Vagina (tissue), 2 donors: ENCODE results near the gene CACNB2. TPM values are rescaled to one million over a fixed set of nuclear protein-coding genes. Genes with fewer than 3 reads are reported as not detected.

ENCODE experiments used
- DNase-seq, 2 donors: peaks; one replicate each; pipeline ENCODE4 v3.0.0-alpha.2; 2017; ENCODE audit errors: extremely low spot score in 2 of 2
- H3K27ac ChIP-seq: fragments of 200-600 bp; sonication (generic); one replicate; pipeline ENCODE4 v1.5.1; 2019
- H3K27me3 ChIP-seq: fragments of 200-600 bp; sonication (generic); one replicate; pipeline ENCODE4 v1.5.1; 2019
- H3K36me3 ChIP-seq, 2 donors: fragments of 200-600 bp; sonication (generic); one replicate each; pipeline ENCODE4 v1.5.1; 2017 to 2019
- H3K4me1 ChIP-seq: fragments of 200-600 bp; sonication (generic); one replicate; pipeline ENCODE4 v1.5.1; 2019
- H3K4me3 ChIP-seq, 2 donors: fragments of 200-600 bp; sonication (generic); 1 replicate in 1 of 2; 2 replicates in 1 of 2; pipeline ENCODE4 v1.5.1; 2016 to 2019
- H3K9me3 ChIP-seq: fragments of 200-600 bp; sonication (generic); one replicate; pipeline ENCODE4 v1.5.1; 2019
- POLR2A ChIP-seq, 2 donors: fragments of 450-650 bp; IDR thresholded peaks; one replicate each; pipeline ENCODE4 v1.6.1; 2017; ENCODE audit warnings: antibody characterized with exemption in 2 of 2, mild to moderate bottlenecking in 2 of 2, moderate library complexity in 2 of 2
- POLR2AphosphoS5 ChIP-seq, 2 donors: sonication (generic); formaldehyde crosslinking; IDR thresholded peaks; one replicate each; pipeline ENCODE4 v1.9.0; 2017; ENCODE audit warnings: antibody characterized with exemption in 2 of 2, mild to moderate bottlenecking in 2 of 2, low read depth in 1 of 2; ENCODE audit not compliant: insufficient read depth in 1 of 2
- intact Hi-C: fragments of 100-400 bp; cut with DNase I; formaldehyde crosslinking; loops from one replicate; pipeline ENCODE4 v1.15.1; 2023
- total RNA-seq: library from RNA; depleted of rRNA; stranded (reverse); fragments of >200 nt; gene quantifications from one replicate; pipeline ENCODE4 v1.2.3, GENCODE V29; 2016
- TF ChIP-seq, protein P1 (sequence below), 3 experiments: fragments of 450-650 bp in 2 of 3; fragments of 200-600 bp in 1 of 3; sonication (generic) in 1 of 3; IDR thresholded peaks; one replicate each; pipeline ENCODE4 v1.5.1; 2017 to 2019; ENCODE audit warnings: antibody characterized with exemption in 3 of 3, mild to moderate bottlenecking in 2 of 3, moderate library complexity in 2 of 3

Gene CACNB2
- total RNA-seq, 1 donor from 2014 or later = 12.8 TPM

DNA sequence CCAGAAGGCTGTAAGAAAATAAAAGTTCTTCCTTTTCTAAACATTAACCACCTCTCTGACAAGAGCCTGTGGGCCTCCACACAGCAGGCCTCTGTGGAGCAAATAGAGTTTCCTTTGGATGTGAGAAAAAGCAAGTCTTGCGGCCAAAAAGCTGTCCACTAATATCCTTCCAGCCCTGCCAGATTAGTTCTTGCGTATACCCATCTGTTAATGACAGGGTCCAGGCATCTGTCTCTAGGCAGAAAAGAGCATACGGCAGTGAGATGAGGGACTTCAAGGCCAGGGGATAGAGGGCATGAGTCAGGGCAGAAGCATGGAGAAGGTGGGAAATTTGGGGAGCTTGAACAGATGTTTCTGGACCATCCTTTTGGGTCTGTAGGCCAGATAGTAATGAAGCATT lies 346.2 kb downstream of the CACNB2 start:
- H3K36me3 ChIP-seq = no peaks in the 10 kb centered on the region
- H3K4me3 ChIP-seq = no peak overlapping the region
- DNase-seq = no peak
- no peaks in the 10 kb centered on the region for H3K9me3 ChIP-seq
- intact Hi-C loops = no loop called here
- H3K27ac ChIP-seq = no peak overlapping the region
- TF ChIP-seq, protein P1, sequence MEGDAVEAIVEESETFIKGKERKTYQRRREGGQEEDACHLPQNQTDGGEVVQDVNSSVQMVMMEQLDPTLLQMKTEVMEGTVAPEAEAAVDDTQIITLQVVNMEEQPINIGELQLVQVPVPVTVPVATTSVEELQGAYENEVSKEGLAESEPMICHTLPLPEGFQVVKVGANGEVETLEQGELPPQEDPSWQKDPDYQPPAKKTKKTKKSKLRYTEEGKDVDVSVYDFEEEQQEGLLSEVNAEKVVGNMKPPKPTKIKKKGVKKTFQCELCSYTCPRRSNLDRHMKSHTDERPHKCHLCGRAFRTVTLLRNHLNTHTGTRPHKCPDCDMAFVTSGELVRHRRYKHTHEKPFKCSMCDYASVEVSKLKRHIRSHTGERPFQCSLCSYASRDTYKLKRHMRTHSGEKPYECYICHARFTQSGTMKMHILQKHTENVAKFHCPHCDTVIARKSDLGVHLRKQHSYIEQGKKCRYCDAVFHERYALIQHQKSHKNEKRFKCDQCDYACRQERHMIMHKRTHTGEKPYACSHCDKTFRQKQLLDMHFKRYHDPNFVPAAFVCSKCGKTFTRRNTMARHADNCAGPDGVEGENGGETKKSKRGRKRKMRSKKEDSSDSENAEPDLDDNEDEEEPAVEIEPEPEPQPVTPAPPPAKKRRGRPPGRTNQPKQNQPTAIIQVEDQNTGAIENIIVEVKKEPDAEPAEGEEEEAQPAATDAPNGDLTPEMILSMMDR (IDR thresholded peaks at IDR 0.05) = no peak
- TF ChIP-seq POLR2A (IDR thresholded peaks at IDR 0.05) (no peak), POLR2AphosphoS5 (IDR thresholded peaks at IDR 0.05; ENCODE audit: insufficient read depth in 1 of 2, low read depth in 1 of 2) (no peak)
- no peaks in the 10 kb centered on the region for H3K27me3 ChIP-seq
- no peaks in the 10 kb centered on the region for H3K4me1 ChIP-seq

DNA sequence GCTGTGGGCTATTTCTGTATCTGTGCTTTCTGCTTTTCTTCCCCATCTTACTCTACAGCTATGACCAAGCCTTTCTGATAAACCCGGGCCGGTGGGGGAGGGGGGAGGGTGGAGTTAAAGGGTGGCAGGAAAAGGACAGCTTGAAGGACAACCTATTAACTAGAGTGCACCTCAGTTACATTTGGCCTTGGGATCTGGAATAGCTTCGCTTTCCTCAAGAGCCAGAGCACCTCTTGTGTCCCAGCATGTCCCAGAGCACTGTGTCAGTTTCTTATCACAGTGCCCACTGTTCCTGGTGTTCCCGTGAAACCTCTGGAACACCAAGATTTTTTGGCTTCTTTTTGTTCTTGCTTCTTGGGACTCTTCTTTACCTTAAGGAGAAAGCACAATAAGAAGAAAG lies 350.5 kb downstream of the CACNB2 start:
- Histone ChIP-seq H3K36me3 (no peaks in the 10 kb centered on the region), H3K4me1 (no peaks in the 10 kb centered on the region), H3K9me3 (no peaks in the 10 kb centered on the region), H3K4me3 (no peak overlapping the region), H3K27ac (no peak overlapping the region), H3K27me3 (no peaks in the 10 kb centered on the region)
- TF ChIP-seq, protein P1 (IDR thresholded peaks at IDR 0.05) = no peak
- no peak for TF ChIP-seq POLR2A (IDR thresholded peaks at IDR 0.05)
- TF ChIP-seq POLR2AphosphoS5 (IDR thresholded peaks at IDR 0.05; ENCODE audit: insufficient read depth in 1 of 2, low read depth in 1 of 2) = no peak
- intact Hi-C loops = no loop called here
- DNase-seq = no peak

DNA sequence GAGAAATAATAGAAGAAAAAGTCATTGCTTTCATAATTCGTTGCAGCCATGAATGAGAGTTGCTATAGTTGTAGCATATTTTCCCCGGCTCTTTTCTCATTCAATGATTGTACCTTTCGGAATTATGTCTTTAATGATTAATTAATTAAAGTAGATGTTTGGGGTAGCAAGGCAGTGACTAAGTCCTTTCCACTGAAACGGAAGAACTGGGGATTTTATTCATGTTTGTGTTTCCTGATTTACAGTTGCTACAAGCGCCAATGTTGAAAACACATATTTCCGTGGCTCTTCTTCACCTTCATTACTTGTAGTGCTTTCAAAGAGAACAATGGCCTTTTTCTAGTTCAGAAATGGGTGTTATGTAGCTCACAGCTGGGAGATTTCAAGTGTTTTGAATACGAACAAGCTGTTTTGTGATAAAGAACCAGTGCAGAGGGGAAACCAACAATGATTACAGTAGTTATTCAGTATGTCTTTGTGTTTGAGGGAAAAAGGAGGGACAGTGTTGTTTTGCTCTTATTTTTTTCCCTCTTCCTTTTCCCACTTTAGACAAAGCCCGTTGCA lies 357.7 kb downstream of the CACNB2 start:
- intact Hi-C loops = no loop called here
- TF ChIP-seq POLR2A (IDR thresholded peaks at IDR 0.05) (no peak), POLR2AphosphoS5 (IDR thresholded peaks at IDR 0.05; ENCODE audit: insufficient read depth in 1 of 2, low read depth in 1 of 2) (no peak)
- TF ChIP-seq, protein P1 (IDR thresholded peaks at IDR 0.05) = no peak
- Histone ChIP-seq H3K27me3 (no peaks in the 10 kb centered on the region), H3K4me1 (no peaks in the 10 kb centered on the region), H3K36me3 (no peaks in the 10 kb centered on the region), H3K4me3 (no peak overlapping the region), H3K9me3 (no peaks in the 10 kb centered on the region), H3K27ac (no peak overlapping the region)
- no peak for DNase-seq

DNA sequence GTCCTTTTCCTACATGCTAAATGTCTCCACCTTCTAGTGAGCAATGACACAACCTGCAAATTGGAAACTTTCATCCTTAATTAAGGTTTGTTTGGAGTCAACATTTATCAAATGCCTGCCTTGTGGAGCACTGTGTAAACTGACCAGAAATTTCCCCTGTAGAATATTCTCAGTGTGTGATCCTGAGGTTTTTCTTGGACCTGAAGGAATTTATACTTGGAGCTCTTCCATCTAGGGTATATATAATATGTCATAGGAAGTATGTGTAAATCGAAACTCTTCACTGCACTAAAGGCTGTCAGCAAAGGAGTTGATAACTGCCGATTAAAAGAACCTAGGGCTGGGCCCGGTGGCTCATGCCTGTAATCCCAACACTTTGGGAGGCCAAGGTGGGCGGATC lies 358.8 kb downstream of the CACNB2 start:
- H3K27ac ChIP-seq = no peak overlapping the region
- no peak for DNase-seq
- no peaks in the 10 kb centered on the region for H3K27me3 ChIP-seq
- no peaks in the 10 kb centered on the region for H3K36me3 ChIP-seq
- H3K9me3 ChIP-seq = no peaks in the 10 kb centered on the region
- TF ChIP-seq, protein P1 (IDR thresholded peaks at IDR 0.05) = no peak
- TF ChIP-seq POLR2AphosphoS5 (IDR thresholded peaks at IDR 0.05; ENCODE audit: insufficient read depth in 1 of 2, low read depth in 1 of 2) = no peak
- no peak for TF ChIP-seq POLR2A (IDR thresholded peaks at IDR 0.05)
- no peak overlapping the region for H3K4me3 ChIP-seq
- no peaks in the 10 kb centered on the region for H3K4me1 ChIP-seq
- intact Hi-C loops = no loop called here

DNA sequence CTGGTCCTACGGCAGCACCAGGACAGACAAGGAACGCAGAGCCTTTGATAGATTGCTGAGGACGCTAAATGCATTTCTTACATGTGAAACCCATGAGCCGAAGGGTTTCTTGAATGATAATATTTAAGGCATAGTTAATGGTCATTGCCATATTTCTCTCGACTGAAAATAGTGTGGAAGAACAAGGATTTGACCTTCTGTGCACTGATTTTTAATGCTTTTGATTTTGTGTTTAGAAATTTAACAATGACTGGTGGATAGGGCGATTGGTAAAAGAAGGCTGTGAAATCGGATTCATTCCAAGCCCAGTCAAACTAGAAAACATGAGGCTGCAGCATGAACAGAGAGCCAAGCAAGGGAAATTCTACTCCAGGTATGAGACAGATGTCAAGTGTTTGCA lies 360.4 kb downstream of the CACNB2 start:
- intact Hi-C loops = no loop called here
- Histone ChIP-seq H3K27me3 (no peaks in the 10 kb centered on the region), H3K4me1 (no peaks in the 10 kb centered on the region), H3K4me3 (no peak overlapping the region), H3K27ac (no peak overlapping the region), H3K9me3 (no peaks in the 10 kb centered on the region), H3K36me3 (no peaks in the 10 kb centered on the region)
- DNase-seq = no peak
- TF ChIP-seq, protein P1 (IDR thresholded peaks at IDR 0.05) = no peak
- no peak for TF ChIP-seq POLR2A (IDR thresholded peaks at IDR 0.05)
- TF ChIP-seq POLR2AphosphoS5 (IDR thresholded peaks at IDR 0.05; ENCODE audit: insufficient read depth in 1 of 2, low read depth in 1 of 2) = no peak
